A204.1 (cell line): ENCODE measurements around the gene SNX10.
A peak's percentile ranks its signal among the peaks of the same experiment; 100 is the strongest.

Experiments
- FAIRE-seq: peaks from 2 replicates; lab custom pipeline; 2012; peaks lifted over from hg19 to GRCh38; lab: Jason Lieb, UNC

The SNX10 gene

GRCh38 chr7:26337232-26337865 lies 45.7 kb downstream of the SNX10 start:
- FAIRE-seq = no peak

- no peak for FAIRE-seq
Measured at GRCh38 chr7:26340476-26341018, 48.9 kb downstream of the SNX10 start.

DNA sequence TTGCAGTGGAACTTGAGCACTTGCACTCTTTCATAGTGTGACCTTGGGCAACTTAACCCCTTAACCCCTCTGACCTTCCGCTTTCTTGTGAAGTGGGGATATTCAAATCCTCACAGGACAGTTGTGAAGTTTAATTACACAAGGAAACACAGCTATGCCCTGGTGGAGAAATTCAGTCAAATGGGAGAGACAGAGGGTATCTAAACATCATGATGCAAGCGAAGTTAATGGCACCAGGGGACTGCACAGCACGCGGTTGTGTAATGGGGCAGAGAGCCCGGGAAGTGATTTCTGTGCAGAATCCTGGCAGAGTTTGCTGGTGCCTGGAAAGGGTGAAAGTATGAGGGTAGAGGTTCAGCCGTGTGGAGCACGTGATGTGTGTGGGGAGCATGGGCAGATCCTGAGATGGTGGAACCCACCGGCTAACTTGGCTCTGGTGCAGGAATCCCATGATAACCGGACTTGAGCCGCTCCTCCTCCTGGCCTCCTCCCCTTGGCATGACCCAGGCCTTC lies 51.7 kb downstream of the SNX10 start:
- FAIRE-seq = no peak

DNA sequence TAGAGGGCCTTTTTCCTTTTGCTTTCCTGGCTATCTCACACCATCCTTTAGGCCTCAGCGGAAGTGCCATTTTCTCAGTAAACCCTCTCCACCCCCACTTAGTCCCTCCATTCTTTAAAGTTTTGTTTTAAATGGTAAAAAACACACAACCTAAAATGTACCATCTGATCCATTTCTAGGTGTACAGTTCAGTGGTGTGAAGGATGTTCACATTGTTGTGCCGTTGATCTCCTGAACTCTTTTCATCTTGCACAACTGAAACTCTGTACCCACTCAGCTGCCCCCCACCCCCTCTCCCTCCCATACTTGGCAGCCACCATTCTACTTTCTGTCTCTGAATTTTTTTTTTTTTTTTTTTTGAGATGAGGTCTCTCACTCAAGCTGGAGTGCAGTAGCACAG lies 52.2 kb downstream of the SNX10 start:
- FAIRE-seq = no peak

DNA sequence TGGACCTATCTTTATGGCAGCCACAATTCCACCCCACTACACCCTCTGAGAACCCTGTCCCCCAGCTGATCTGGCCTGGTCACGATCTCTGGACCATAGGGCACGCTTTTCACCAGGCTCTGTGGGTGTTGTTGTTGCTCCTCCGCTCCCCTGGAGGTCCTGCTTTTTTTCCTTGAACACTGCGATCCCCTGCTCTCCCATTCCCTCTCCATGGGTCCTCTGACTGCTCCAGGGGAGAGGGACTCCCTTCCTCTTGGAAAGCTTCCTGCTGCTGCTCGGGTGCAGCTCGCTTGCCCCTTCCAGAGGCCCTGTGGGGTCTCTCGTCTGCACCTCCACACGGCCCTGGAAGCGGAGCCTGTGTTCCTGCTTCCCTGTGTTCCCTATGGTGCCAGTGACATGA lies 53.5 kb downstream of the SNX10 start:
- no peak for FAIRE-seq

DNA sequence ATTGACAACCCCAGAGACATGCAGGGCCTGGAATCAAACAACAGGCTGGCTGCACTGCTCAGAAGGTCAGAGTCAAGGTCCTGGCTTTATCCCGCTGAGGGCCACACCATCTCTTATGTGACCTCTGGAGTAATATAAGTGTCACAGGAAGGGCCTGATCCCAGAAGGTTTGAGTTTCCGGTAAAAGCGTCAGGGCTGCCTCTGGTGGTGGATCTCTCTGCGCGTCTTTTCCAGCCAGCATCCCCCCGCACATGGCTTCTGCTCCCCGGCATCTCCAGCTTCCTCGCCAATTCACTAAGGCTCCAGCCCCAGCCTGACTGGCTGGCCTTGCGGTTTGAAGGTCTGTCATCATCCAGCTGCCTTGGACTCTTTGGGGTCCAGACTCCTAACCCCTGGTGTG lies 54.2 kb downstream of the SNX10 start:
- FAIRE-seq = no peak

GRCh38 chr7:26346611-26347203 lies 55.0 kb downstream of the SNX10 start:
- no peak for FAIRE-seq

GRCh38 chr7:26348234-26348851 lies 56.7 kb downstream of the SNX10 start:
- no peak for FAIRE-seq

DNA sequence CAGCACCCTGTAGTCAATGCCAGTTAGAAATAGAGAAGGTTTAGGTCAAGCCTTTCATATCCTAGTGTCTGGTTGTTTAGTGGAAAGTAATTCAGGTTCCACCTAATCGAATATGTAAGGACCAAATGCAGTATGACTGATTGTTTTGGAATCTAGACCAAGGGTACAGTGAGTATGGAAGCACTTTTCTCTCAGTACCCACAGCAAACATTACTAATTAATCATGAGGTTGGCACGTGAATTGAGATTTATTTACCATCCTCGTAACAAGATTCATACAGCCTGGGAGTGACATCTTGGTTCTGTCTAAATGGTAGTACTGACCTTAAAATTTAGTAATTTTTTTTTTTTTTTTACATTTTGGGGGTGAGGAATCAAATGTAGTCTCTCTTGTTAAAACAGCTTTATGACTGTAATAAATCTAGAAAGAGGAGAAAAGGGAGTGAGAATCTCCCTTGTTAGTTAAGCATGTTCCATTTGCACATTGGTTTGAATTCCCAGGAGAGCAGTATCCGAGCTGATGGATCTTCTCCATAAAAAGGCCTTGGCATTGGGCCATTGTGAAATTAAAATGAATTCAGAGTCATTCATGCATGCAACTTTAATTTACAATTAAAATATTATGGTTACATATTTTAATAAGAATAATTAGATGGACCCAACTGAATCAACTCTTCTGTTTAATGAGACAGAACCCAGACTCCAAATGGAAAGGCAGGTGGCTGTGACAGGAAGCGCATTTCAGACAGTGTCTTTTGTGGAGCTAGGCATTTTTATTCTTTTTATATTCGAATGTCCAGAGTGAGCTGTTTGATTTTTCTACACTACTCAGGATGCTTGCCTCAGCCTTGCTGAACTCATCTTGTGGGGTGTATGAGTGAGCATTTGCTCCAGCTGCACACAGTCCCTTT lies 57.6 kb downstream of the SNX10 start:
- FAIRE-seq = no peak

GRCh38 chr7:26351171-26351570 lies 59.5 kb downstream of the SNX10 start:
- FAIRE-seq = no peak

DNA sequence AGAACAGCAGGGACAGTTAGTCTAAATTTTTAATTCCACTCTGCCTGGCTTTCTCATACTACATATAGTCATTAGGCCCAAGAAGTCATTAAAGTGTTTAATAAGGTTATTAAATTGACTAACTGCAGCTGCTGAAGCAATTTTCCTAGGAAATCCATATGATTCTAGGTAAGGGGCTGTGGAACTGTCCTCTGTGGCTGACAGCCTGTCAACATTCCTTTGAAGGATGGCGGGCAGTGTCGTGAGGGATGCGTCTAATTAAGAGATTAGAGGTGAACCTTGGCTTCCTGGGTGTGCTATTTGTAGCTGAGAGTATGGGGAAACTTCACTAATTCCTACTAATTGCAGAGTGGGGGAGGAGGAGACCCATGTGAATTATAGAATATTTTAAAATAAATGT lies 64.6 kb downstream of the SNX10 start:
- no peak for FAIRE-seq

GRCh38 chr7:26356929-26357798 lies 65.5 kb downstream of the SNX10 start:
- no peak for FAIRE-seq

DNA sequence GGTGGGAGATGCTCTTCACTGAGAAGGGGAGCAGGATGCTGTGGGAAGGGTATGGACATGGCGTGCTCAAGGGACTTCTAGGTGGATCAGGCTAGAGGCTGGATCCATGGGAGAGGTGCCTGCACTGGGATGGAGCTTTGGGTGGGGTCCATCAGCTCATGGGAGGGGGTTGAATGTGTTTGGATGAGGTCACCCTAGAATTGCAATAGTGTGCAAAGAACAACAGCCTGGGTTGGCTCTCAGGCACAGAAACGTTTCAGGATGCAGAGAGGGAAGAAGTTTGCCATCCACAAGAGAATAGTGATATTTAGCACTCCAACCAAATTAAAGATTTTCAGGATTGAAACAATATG lies 66.1 kb downstream of the SNX10 start:
- FAIRE-seq = no peak

DNA sequence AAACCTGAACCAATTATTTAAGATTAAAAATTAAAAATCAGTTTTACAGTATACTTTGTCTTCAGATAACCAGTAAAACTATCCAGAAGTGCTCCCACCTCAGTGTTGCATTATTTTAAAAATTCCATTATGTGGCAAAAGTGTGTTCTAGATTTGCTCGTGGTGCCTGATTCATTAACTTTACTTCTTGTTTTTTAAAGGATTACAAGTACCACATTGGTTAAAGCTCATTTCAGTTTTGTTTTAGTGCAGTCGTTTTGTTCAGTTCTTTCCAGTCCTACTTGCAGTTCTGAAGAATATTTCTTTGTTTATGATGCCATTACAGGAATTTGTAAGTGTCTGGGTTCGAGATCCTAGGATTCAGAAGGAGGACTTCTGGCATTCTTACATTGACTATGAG lies 69.0 kb downstream of the SNX10 start:
- FAIRE-seq = no peak

GRCh38 chr7:26361637-26362036 lies 70.0 kb downstream of the SNX10 start:
- FAIRE-seq = no peak

DNA sequence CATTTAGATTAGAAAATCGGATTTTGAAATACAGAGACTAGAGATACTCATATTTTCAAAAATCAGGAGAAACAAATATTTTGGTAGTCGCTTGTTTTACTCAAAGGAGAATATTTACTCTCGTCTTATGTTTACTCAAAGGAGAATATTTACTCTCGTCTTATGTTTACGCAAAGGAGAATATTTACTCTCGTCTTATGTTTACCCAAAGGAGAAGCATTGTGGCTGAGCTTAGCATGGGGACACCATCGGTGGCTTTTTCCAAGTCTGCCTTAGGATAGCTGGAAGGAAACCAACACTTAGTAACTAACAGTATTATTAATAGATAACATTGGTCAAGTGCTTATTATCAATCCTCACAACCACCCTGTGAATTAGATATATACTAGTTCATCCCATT lies 71.8 kb downstream of the SNX10 start:
- no peak for FAIRE-seq

DNA sequence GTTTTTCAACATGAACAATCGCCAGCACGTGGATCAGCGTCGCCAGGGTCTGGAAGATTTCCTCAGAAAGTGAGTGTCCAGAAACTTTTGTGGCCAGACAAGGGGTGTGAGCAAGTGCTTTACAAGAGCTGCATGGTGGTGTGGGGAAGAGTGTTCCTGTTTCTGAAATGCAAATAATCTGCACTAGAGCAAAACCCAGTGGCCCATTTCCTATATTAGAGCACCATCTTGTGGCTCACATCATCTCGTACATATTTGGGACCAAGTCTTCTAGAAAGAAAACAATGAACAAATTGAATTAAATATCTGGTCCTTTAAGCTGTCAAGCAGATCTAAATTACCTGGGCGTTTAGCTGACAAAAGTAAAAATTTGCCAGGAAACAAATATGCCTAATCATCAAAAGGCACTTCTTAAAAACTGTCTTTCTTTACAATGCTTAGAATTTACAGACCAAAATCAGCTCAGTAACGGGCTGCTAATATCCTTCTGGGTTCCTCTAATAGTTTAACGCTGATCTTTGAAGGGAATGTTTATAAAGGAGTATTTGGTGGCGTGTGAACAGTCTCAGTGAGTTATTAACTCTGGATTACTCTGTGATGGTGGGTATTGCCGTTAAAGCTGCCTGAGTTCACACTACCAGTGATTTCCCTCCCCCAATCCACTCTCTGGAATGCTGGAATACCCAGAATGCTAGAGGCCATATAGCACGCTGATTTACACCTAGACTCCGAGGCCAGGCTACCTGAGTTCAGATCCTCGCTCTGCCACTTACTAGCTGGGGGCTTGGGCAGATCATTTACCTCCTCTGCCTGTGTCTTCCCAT lies 73.6 kb downstream of the SNX10 start:
- peak; percentile 94 for FAIRE-seq

DNA sequence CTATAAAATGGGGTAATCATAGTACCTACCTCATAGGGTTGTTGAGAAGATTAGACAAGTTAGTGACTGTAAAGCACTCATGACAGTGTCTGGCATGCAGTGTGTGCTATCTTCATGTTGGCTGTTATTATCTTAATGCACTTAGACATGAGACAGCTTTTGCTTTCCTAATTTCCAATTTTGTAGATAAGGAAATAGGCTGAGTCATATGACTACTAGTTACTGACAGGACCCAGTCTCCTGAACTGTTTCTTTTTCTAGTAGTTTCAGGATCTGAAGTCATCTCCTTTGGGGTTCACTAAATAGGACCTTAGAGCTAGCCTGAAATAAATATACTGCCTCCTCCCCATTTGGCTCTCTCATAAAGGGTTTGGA lies 74.2 kb downstream of the SNX10 start:
- FAIRE-seq = no peak

DNA sequence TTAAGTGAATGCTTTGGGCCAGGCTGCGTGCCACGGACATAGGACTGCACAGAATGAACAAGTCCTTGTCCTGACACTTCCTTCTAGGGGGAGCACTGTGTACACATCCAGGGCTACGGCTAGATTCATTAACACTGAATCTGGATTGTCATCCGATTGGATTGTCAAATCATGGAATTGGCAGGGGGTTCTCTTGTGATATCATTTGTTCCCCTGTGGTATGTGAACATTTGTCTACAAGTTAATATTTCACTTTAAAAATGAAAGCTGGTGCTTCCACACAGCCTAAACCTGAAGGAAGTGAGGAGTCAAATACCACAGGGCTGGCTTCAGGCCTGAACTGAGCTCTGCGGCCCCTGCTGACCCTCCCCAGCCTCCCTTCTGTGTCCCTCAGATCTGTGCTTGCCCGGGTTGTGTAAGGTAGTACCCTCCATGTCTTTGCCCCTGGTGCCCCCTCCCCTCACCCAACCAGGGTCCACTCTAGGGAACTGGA lies 75.6 kb downstream of the SNX10 start:
- no peak for FAIRE-seq

DNA sequence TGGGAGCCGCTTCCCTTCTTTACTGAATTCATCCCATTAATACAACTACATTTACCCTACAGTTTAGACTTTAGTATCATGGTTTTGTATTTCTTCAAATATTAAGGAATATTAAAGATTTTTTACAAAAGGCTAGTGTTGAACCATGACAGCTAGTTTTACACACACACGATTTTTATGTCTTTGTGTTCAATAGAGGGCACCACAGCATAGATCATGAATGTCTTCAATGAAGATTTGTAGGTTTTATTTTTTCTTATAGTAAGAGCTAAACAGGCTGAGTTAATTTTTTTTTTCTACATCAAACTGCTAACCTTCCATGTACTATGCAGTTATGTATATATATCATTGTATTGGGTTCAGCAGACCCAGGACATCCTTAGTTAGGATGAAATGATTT lies 76.9 kb downstream of the SNX10 start:
- peak; percentile 78 for FAIRE-seq

DNA sequence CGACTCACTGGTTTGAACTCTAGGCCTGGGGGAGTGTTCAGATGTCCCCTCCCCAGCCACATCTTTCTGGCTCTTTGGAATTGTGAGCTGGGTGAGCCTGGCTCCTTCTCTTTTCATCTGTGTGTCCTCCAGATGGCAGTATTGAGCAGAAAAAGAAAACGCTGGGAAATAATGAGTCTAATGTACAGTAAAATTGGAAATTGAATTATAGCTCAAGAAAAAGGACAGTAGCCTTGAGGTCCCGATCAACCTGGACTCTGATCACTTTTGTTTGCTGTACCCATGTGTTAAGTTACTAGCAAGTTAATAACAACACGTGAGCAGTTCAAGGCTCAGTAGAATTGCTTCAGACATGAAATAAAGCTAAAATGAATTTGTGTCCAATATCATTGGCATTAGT lies 77.9 kb downstream of the SNX10 start:
- FAIRE-seq = peak; percentile 86
